ENCODE results near the gene BHLHE23.

GRCh38 chr20:62998449-62998848 lies 8.3 kb downstream of the BHLHE23 start:
- TF ChIP-seq POLR2A (IDR thresholded peaks at IDR 0.05; ENCODE audit: low read depth, low read length) (no peak), TAF1 (IDR thresholded peaks at IDR 0.05; ENCODE audit: low read depth, low read length) (no peak)
